ENCODE results near the gene LONP1. TPM values are rescaled to one million over a fixed set of nuclear protein-coding genes. Genes with fewer than 3 reads are reported as not detected.

The LONP1 gene
- polyA plus RNA-seq, 1 of the 3 experiments (the other 2 are of a cell fraction), result 111 TPM

GRCh38 chr19:5669212-5669611, 50.7 kb downstream of the LONP1 start:
- ChIA-PET CTCF (interaction anchor here (1.0 kb wide), 1 partner anchor 21 kb away, joined by 3 read pairs; the partner anchor contains the start of gene RPL36), POLR2A (no interaction called here)
- Histone ChIP-seq H3K79me2 (ENCODE audit: insufficient read depth) (no peaks in the 10 kb centered on the region), H3F3A (replicated peaks; ENCODE audit: insufficient read depth) (peaks cover 4% of the 10 kb centered on the region), H3K9me3 (no peaks in the 10 kb centered on the region), H3K9ac (no peak overlapping the region), H3K36me3 (replicated peaks in 1 of 2; ENCODE audit: control insufficient read depth in 1 of 2, insufficient read depth in 2 of 2, low read length in 1 of 2) (peaks cover 27 to 55% of the 10 kb centered on the region in 2 experiments), H3K4me2 (no peak overlapping the region), H3K27ac (ENCODE audit: low read depth in 2 of 2, low read length in 1 of 2) (no peak overlapping the region), H3K4me3 (ENCODE audit: low read depth in 2 of 2, low read length in 1 of 2) (no peak overlapping the region), H3K9me2 (no peaks in the 10 kb centered on the region), H3K27me3 (ENCODE audit: insufficient read depth) (no peaks in the 10 kb centered on the region), H2AFZ (ENCODE audit: low read depth) (no peak overlapping the region), H3K4me1 (ENCODE audit: control insufficient read depth in 1 of 2, insufficient read depth in 2 of 2, low read depth in 1 of 2, low read length in 1 of 2) (no peaks in the 10 kb centered on the region), H4K20me1 (ENCODE audit: insufficient read depth) (no peaks in the 10 kb centered on the region)
- WGBS (ENCODE audit: low lambda C conversion rate), result 87% methylated on average over 8 of the region's 11 CpGs
- no peak for DNase-seq
- TF ChIP-seq ELF1 (IDR thresholded peaks at IDR 0.05) (no peak), CTCF (IDR thresholded peaks at IDR 0.05) (no peak), POLR2AphosphoS5 (IDR thresholded peaks at IDR 0.05; ENCODE audit: low read depth, low read length) (no peak)

GRCh38 chr19:5667751-5668271, 52.1 kb downstream of the LONP1 start:
- Histone ChIP-seq H4K20me1 (ENCODE audit: insufficient read depth) (no peaks in the 10 kb centered on the region), H3K27me3 (ENCODE audit: insufficient read depth) (no peaks in the 10 kb centered on the region), H3K9ac (no peak overlapping the region), H3K9me2 (no peaks in the 10 kb centered on the region), H3K79me2 (ENCODE audit: insufficient read depth) (no peaks in the 10 kb centered on the region), H3K27ac (ENCODE audit: low read depth in 2 of 2, low read length in 1 of 2) (no peak overlapping the region), H3K36me3 (replicated peaks in 1 of 2; ENCODE audit: control insufficient read depth in 1 of 2, insufficient read depth in 2 of 2, low read length in 1 of 2) (peaks cover 41 to 69% of the 10 kb centered on the region in 2 experiments), H3K4me3 (ENCODE audit: low read depth in 2 of 2, low read length in 1 of 2) (no peak overlapping the region), H3F3A (replicated peaks; ENCODE audit: insufficient read depth) (peaks cover 4% of the 10 kb centered on the region), H3K9me3 (no peaks in the 10 kb centered on the region), H3K4me2 (no peak overlapping the region), H2AFZ (ENCODE audit: low read depth) (no peak overlapping the region), H3K4me1 (ENCODE audit: control insufficient read depth in 1 of 2, insufficient read depth in 2 of 2, low read depth in 1 of 2, low read length in 1 of 2) (no peaks in the 10 kb centered on the region)
- WGBS (ENCODE audit: low lambda C conversion rate), result 93% methylated on average over 3 of the region's 22 CpGs
- ChIA-PET POLR2A (no interaction called here), CTCF (no interaction called here)
- no peak for TF ChIP-seq IRF3 (IDR thresholded peaks at IDR 0.05; ENCODE audit: low read depth, low read length)
- TF ChIP-seq NRF1 (IDR thresholded peaks at IDR 0.05; ENCODE audit: low read depth, low read length), result no peak
- no peak for TF ChIP-seq FOXM1 (IDR thresholded peaks at IDR 0.05; ENCODE audit: low read depth)
- TF ChIP-seq RFX5 (IDR thresholded peaks at IDR 0.05; ENCODE audit: low read length), result no peak
- DNase-seq, result no peak

GRCh38 chr19:5666921-5667610, 52.9 kb downstream of the LONP1 start:
- H3K79me2 ChIP-seq (ENCODE audit: insufficient read depth), result no peaks in the 10 kb centered on the region
- H3K4me2 ChIP-seq, result no peak overlapping the region
- H3F3A ChIP-seq (replicated peaks; ENCODE audit: insufficient read depth), result peaks cover 4% of the 10 kb centered on the region
- no peaks in the 10 kb centered on the region for H4K20me1 ChIP-seq (ENCODE audit: insufficient read depth)
- DNase-seq, result no peak
- H3K9me2 ChIP-seq, result no peaks in the 10 kb centered on the region
- peaks cover 43 to 69% of the 10 kb centered on the region in 2 experiments for H3K36me3 ChIP-seq (replicated peaks in 1 of 2; ENCODE audit: control insufficient read depth in 1 of 2, insufficient read depth in 2 of 2, low read length in 1 of 2)
- H3K9me3 ChIP-seq, result no peaks in the 10 kb centered on the region
- ChIA-PET CTCF (no interaction called here), POLR2A (no interaction called here)
- no peaks in the 10 kb centered on the region for H3K27me3 ChIP-seq (ENCODE audit: insufficient read depth)
- no peak overlapping the region for H3K27ac ChIP-seq (ENCODE audit: low read depth in 2 of 2, low read length in 1 of 2)
- no peak overlapping the region for H2AFZ ChIP-seq (ENCODE audit: low read depth)
- no peaks in the 10 kb centered on the region for H3K4me1 ChIP-seq (ENCODE audit: control insufficient read depth in 1 of 2, insufficient read depth in 2 of 2, low read depth in 1 of 2, low read length in 1 of 2)
- no peak for TF ChIP-seq USF2 (IDR thresholded peaks at IDR 0.05; ENCODE audit: borderline replicate concordance, low read depth, low read length)
- no peak for TF ChIP-seq RAD21 (IDR thresholded peaks at IDR 0.05; ENCODE audit: low read length)
- no peak for TF ChIP-seq ZBTB33 (IDR thresholded peaks at IDR 0.05; ENCODE audit: borderline replicate concordance, low read depth)
- TF ChIP-seq JUND (IDR thresholded peaks at IDR 0.05), result no peak
- TF ChIP-seq NRF1 (IDR thresholded peaks at IDR 0.05; ENCODE audit: low read depth, low read length), result no peak
- no peak for TF ChIP-seq MXI1 (IDR thresholded peaks at IDR 0.05; ENCODE audit: low read depth, low read length)
- no peak for TF ChIP-seq TEAD4 (IDR thresholded peaks at IDR 0.05; ENCODE audit: borderline replicate concordance, insufficient read depth)
- no peak for TF ChIP-seq NFIC (IDR thresholded peaks at IDR 0.05; ENCODE audit: borderline replicate concordance)
- H3K9ac ChIP-seq, result no peak overlapping the region
- WGBS (ENCODE audit: low lambda C conversion rate), result 96% methylated on average over 23 of the region's 26 CpGs
- no peak overlapping the region for H3K4me3 ChIP-seq (ENCODE audit: low read depth in 2 of 2, low read length in 1 of 2)
